DMS114 treated with DMSO at 0.1 percent for 48 hours (cell line): ENCODE measurements around the gene SMYD3.

ENCODE experiments used
- DNase-seq: peaks from one replicate; lab custom pipeline; 2025; ENCODE audit not compliant: unreplicated experiment; lab: John Stamatoyannopoulos, UW

Gene SMYD3

GRCh38 chr1:246506674-246507481 is at the start of gene SMYD3:
SMYD3 (minus strand) TSS chr1:246507279.
- DNase-seq, result peak; percentile 76

GRCh38 chr1:246554201-246554600 is 47.1 kb upstream of the SMYD3 start:
- DNase-seq, result no peak

- DNase-seq, result no peak
Observed at GRCh38 chr1:246552110-246552509, 45.0 kb upstream of the SMYD3 start.

GRCh38 chr1:246550402-246550801 is 43.3 kb upstream of the SMYD3 start:
- no peak for DNase-seq

- no peak for DNase-seq
Observed at GRCh38 chr1:246549665-246550064, 42.6 kb upstream of the SMYD3 start.

GRCh38 chr1:246544001-246544400 is 36.9 kb upstream of the SMYD3 start:
- DNase-seq, result no peak

- DNase-seq, result no peak
Observed at GRCh38 chr1:246540738-246541491, 33.8 kb upstream of the SMYD3 start.

- no peak for DNase-seq
Observed at GRCh38 chr1:246537887-246538286, 30.8 kb upstream of the SMYD3 start.

GRCh38 chr1:246537441-246537840 is 30.4 kb upstream of the SMYD3 start:
- no peak for DNase-seq

- DNase-seq, result no peak
Observed at GRCh38 chr1:246534114-246534513, 27.0 kb upstream of the SMYD3 start.

GRCh38 chr1:246533371-246533905 is 26.4 kb upstream of the SMYD3 start:
- DNase-seq, result no peak

GRCh38 chr1:246532519-246532918 is 25.4 kb upstream of the SMYD3 start:
- no peak for DNase-seq

- no peak for DNase-seq
Observed at GRCh38 chr1:246530482-246530881, 23.4 kb upstream of the SMYD3 start.

GRCh38 chr1:246528933-246529731 is 22.1 kb upstream of the SMYD3 start:
- DNase-seq, result no peak

GRCh38 chr1:246527402-246528088 is 20.5 kb upstream of the SMYD3 start:
- no peak for DNase-seq

GRCh38 chr1:246526915-246527314 is 19.8 kb upstream of the SMYD3 start:
- DNase-seq, result no peak

- no peak for DNase-seq
Observed at GRCh38 chr1:246526380-246526779, 19.3 kb upstream of the SMYD3 start.

- no peak for DNase-seq
Observed at GRCh38 chr1:246519514-246519913, 12.4 kb upstream of the SMYD3 start.

GRCh38 chr1:246518456-246519205 is 11.6 kb upstream of the SMYD3 start:
- no peak for DNase-seq

GRCh38 chr1:246517391-246517790 is 10.3 kb upstream of the SMYD3 start:
- no peak for DNase-seq
